Measurements from ENCODE around the gene CHIC1.
"Not testable (repeated sequence)": the region's sequence is repeated elsewhere in the genome, so short reads cannot be mapped to it uniquely, and the experiment has no call there.

DNA sequence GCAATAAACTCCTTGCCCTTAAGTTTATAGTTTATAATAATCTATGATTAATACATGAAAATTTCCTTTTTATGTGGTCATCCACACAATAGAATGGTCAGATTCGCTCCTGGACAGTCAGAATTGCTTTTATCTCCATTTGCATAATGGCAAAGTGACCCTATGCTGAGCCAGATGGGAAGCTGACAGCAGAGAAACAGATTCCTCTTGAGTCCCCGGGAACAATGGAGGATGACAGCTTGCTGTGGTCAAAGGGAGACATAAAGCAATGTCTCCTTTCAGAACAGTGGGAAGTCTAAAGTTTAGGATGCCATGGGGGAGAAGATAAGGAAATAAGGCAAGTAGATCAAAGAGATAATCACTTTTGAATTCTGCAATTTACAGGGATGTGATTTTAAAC, 40.2 kb upstream of the CHIC1 start:
- not testable (repeated sequence) for TF ChIP-seq CTCF (IDR thresholded peaks at IDR 0.05); EZH2 (IDR thresholded peaks at IDR 0.05; ENCODE audit: borderline replicate concordance, insufficient read depth, low read depth, low read length, poor library complexity, severe bottlenecking)

Data from B cell (primary cell).